Prostate gland (tissue), 2 donors: ENCODE data around the gene MDC1.
A peak's percentile ranks its signal among the peaks of the same experiment; 100 is the strongest.

Source experiments
- CTCF ChIP-seq, 4 experiments: fragments of 200-600 bp in 2 of 4; fragments of 450-650 bp in 2 of 4; sonication (generic) in 2 of 4; IDR thresholded peaks; 1 replicate in 3 of 4; 2 replicates in 1 of 4; pipeline ENCODE4 v1.5.1; 2016 to 2019; ENCODE audit warnings: antibody characterized with exemption in 4 of 4, mild to moderate bottlenecking in 2 of 4, moderate library complexity in 2 of 4
- POLR2A ChIP-seq: fragments of 450-650 bp; IDR thresholded peaks from one replicate; pipeline ENCODE4 v1.6.1; 2016; ENCODE audit warnings: antibody characterized with exemption, mild to moderate bottlenecking
- POLR2AphosphoS5 ChIP-seq: sonication (generic); formaldehyde crosslinking; IDR thresholded peaks from one replicate; pipeline ENCODE4 v1.6.1; 2017; ENCODE audit warnings: antibody characterized with exemption

- TF ChIP-seq CTCF (IDR thresholded peaks at IDR 0.05): peak; percentile 86 to 98 (median 98)
- TF ChIP-seq POLR2A: no peak
- peak; percentile 84 for TF ChIP-seq POLR2AphosphoS5
These were observed 37.9 kb downstream of the MDC1 start for GRCh38 chr6:30678964-30679726.
